Mammary epithelial cell (primary cell): Measurements from ENCODE around the gene LRWD1.
"Not testable (repeated sequence)": the region's sequence is repeated elsewhere in the genome, so short reads cannot be mapped to it uniquely, and the experiment has no call there.

Experiments used
- EZH2 ChIP-seq: IDR thresholded peaks from 2 replicates; pipeline ENCODE4 v1.6.1; 2012; ENCODE audit warnings: low read length, inconsistent platforms, borderline replicate concordance
- TF ChIP-seq, protein P1 (sequence below), 2 donors: IDR thresholded peaks in 1 of 2; conservative IDR thresholded peaks in 1 of 2; 2 replicates each; pipeline ENCODE4 v1.5.1; 2011 to 2012; ENCODE audit warnings: inconsistent platforms in 2 of 2, low read length in 2 of 2, mild to moderate bottlenecking in 2 of 2, control low read depth in 1 of 2, low read depth in 1 of 2; ENCODE audit not compliant: insufficient read depth in 1 of 2; ENCODE audit errors: extremely low read depth in 1 of 2

DNA sequence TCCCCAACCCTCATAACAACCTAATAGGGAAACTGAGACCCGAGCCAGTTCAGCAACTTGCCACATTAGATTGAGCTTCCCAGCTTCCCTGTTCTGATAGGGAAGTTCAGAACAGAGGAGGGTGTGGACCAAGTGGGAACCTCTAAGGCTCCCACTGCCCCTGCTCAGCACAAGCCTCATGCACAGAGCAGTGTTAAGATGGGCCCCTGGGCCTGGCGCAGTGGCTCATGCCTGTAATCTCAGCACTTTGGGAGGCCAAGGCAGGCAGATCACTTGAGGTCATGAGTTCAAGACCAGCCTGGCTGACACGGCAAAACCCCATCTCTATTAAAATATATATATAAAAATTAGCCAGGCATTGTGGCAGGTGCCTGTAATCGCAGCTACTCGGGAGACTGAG lies 32.5 kb downstream of the LRWD1 start:
- TF ChIP-seq, protein P1, sequence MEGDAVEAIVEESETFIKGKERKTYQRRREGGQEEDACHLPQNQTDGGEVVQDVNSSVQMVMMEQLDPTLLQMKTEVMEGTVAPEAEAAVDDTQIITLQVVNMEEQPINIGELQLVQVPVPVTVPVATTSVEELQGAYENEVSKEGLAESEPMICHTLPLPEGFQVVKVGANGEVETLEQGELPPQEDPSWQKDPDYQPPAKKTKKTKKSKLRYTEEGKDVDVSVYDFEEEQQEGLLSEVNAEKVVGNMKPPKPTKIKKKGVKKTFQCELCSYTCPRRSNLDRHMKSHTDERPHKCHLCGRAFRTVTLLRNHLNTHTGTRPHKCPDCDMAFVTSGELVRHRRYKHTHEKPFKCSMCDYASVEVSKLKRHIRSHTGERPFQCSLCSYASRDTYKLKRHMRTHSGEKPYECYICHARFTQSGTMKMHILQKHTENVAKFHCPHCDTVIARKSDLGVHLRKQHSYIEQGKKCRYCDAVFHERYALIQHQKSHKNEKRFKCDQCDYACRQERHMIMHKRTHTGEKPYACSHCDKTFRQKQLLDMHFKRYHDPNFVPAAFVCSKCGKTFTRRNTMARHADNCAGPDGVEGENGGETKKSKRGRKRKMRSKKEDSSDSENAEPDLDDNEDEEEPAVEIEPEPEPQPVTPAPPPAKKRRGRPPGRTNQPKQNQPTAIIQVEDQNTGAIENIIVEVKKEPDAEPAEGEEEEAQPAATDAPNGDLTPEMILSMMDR (conservative IDR thresholded peaks at IDR 0.05 in 1 of 2, IDR thresholded peaks at IDR 0.05 in 1 of 2; ENCODE audit: extremely low read depth in 1 of 2, insufficient read depth in 1 of 2, low read depth in 1 of 2, low read length in 2 of 2) = not testable (repeated sequence)
- not testable (repeated sequence) for TF ChIP-seq EZH2
